Activated naive CD4-positive, alpha-beta T cell treated with Interleukin-2 at 50 U/mL for 16 hours (primary cell): ENCODE results near the gene CNNM2.
"Not testable (repeated sequence)": the region's sequence is repeated elsewhere in the genome, so short reads cannot be mapped to it uniquely, and the experiment has no call there.

Experiments
- DNase-seq: peaks from one replicate; pipeline ENCODE4 v3.0.0-alpha.2; 2020

Gene CNNM2

GRCh38 chr10:103042908-103043307 is 124.8 kb downstream of the CNNM2 start:
- DNase-seq: no peak

GRCh38 chr10:103044942-103045489 is 126.9 kb downstream of the CNNM2 start:
- no peak for DNase-seq

DNA sequence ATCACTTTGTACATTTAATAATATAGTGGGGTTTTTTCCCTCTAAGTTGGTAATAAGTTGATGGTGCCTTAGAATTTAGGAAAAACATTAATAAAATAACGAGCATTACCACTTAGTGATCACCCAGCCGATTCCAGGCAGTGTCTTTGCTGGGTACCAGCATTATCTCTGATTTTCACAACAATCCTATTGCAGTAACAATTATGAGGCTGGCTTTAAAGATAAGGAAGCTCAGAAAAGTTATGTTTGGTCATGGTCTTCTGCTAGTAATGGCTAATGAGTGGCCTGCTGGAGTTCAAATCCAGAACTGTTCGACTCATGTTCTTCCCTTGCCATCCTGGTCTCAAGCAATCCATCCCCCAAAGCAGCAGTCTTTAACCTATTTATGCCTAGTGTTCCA is 127.9 kb downstream of the CNNM2 start:
- DNase-seq: no peak

DNA sequence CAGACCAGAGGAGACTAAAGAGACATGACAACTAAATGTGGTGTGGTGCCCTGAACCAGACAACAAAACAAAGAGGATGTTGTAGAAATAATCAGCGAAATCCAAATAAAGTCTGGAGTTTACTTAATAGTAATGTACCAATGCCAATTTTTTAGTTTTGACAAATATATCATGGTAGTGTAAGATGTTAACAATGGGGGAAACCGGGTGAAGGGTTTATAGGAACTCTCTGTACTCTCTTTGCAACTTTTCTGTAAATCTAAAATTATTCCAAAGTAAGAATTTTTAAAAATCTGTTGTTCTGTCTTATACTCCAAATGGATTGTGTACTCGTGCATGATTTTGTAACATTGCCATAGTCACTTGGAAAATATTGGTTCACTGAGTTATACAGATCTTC is 129.3 kb downstream of the CNNM2 start:
- DNase-seq: no peak

DNA sequence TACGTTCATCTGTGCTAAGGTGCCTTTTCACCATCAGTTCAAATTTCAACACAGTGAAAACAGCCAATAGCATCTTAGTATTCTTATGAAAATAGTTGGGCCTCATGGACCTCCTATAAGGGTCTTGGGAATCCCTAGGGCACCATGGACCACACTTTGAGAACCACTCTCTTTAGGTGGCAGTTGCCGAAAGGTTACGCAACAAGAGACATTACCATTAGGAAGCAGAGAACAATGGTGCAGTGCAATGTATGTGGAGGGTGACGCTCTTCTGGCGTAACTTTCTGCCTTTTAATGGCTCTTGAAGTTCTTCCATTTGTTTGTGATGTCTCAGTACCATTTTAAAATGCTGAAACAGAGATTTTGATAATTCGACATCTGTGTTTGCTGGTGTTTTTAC is 131.1 kb downstream of the CNNM2 start:
- no peak for DNase-seq

- DNase-seq: peak; percentile 53
These were observed 135.8 kb downstream of the CNNM2 start for GRCh38 chr10:103053659-103054581.

DNA sequence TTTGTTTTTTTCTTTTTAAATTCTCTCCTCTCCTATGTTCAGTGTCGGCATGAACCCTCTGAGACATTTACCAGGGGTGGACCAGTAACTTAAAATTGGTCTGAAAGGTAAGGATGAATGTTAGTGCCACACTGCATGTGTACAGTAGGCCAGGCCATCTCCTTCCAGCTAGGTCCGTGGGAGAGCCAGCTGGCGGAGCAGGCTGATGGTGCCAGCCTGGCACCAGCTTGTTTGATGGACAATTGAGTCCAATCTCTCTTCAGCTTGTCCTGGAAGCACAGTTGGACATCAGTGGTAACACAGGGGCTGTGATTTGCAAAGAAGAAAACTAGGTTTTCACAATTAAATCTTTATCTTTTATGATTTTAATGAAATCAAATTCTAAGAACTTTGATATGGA is 136.5 kb downstream of the CNNM2 start:
- DNase-seq: no peak

DNA sequence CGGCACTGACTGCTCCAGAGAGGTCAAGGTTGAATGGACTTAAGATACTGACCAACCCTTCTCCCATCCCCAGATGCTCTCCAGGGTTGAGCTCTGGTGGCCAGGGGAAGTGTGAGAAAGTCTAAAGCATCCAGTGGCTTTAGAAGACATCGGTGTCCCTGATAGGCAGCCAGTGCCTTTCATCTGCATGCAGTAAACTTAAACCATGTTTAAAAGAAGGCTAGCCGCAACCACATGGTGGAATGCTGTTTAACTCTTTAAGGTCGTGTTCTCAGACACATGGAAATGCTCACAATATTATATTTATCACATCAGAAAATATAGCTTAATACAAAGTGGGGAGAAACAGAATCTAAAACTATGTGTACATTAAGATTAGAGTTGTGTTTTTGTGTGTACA is 137.0 kb downstream of the CNNM2 start:
- DNase-seq: no peak

GRCh38 chr10:103058034-103058433 is 139.9 kb downstream of the CNNM2 start:
- no peak for DNase-seq

DNA sequence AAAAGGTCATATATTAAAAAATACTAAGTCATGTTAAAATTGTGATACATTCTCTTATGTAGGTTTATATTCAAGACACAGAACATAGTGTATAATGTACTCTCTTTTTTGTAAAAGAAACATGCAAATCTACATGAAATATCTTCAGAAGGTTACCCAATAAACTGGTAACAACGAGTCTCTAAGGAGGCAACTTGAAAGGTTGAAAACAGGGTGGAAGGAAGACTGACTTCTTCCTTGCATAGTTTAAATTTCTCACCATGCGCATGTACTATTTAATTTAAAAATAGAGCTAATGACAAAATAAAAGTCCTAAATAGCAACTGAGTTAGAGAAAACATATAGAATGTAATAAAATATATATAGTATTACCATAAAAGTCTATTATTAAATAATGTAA is 142.5 kb downstream of the CNNM2 start:
- DNase-seq: no peak

DNA sequence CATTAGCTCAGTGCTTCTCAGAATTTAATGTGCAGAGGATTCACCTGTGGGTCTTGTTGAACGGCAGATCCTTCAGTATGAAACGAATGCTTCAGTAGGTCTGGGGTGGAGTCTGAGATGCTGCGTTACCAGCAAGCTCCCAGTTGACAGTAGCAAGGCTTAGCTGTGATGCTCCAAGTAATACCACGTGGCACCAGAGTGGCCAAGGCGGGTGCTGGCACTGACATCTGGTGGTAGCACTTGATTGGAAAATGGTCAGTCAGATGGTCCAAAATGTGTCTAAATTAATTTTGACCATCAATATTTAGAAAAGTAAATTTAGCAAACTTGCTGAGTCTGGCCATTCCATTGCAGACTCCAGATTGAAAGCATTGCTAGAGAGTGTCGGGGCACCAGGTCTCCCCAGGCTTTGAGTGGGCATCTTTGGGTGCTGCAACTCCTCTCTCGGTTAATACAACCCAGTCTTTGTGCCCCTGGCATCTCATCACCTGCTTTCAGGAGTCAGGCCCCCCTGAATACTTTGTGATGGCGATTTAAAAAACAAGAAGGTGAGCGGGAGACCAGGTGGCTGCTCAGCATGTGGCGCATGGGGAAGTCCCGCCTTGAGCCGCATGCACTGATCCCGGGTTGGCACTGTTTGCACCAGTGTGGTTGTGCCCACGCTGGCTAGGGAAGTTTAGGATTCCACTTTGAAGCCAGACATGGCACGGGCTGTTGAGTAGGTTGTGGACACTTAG is 144.9 kb downstream of the CNNM2 start:
- DNase-seq: no peak

DNA sequence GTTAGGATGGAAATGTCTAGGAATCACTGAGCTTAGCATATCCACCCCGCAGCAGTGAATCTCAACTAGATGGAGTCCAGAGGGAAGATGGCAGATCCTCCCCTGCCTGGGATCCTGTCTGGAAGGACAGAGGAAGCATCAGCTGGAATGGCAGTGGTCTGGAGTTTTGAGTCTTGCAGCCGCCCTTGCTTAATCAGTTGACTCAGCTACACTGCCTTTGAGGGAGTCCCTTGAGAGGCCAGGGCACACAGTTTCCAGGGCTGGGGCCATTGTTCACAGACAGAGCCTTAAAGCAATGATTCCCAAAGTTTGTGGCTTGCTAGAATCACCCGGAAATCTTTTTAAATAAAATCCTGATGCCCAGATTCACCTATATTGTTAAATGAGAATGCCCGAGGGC is 146.9 kb downstream of the CNNM2 start:
- DNase-seq: no peak

GRCh38 chr10:103066141-103067098 is 148.3 kb downstream of the CNNM2 start:
- no peak for DNase-seq

DNA sequence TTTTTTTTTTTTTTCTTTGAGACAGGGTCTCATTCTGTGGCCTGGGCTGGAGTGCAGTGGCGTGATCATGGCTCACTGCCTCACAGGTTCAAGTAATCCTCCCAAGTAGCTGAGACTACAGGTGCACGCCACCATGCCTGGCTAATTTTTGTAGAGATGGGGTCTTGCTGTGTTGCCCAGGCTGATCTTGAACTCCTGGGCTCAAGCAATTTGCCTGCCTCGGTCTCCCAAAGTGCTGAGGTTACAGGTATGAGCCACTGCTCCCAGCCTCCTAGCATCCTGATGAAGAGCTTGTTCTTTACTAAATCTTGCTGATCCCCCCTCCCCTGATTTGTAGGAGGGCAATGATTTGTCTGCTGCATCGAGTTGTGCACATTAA is 149.0 kb downstream of the CNNM2 start:
- not testable (repeated sequence) for DNase-seq

GRCh38 chr10:103067484-103067883 is 149.4 kb downstream of the CNNM2 start:
- no peak for DNase-seq

DNA sequence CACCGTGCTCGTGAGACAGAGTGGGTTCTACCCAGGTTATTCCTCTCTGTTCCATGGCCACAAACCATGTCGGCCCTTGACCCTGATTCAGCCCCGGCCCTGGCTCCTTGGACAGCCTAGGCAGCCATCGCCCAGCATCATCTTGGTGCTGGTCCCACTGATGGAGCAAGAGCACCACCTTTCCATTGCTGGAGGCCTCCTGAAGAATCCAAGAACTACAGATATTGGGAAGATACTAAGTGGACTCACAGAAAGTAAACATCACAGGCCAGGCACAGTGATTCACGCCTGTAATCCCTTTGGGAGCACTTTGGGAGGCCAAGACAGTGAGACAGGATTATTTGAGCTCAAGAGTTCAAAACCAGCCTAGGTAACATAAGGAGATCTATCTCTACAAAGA is 149.9 kb downstream of the CNNM2 start:
- DNase-seq: no peak

DNA sequence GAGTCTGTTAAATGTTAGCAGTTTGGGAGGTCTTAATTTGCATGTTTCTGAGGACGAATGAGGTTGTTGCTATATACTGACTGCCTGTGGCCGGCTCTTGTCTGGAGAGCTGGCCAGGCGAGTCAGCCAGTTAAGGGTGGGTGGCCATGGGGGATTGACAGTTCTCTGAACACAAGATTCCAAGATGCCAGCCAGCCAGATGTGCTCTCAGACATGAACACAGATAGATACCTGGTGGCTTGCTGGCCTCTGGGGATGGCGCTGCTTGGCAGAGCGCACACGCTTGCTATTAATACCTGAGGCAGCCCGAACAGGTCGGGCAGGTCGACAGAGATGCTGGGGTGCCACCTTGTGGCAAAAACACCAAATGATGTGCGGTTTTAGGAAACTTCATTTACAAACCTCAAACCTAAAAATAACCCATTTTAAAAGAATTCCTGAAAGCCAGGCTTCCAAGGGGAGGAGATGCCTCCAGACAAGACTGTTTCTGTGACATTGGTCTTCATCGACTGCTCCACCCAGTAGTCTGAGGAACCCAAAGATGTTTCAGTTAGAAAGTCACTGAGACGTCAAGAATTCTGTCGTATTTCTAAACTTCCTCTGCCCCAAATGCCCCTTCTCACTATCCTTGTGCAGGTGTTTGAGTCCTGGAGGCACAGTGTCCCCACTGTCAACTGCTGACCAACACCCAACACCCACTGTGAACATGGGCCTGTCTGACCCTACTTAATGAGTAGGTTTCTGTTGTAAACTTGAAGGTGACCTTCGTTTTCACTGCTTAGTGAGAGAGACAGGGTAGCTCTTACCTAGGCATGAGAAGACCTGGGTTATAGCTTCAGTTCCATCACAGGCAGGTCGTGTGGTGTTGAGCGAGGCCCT is 151.6 kb downstream of the CNNM2 start:
- DNase-seq: peak; percentile 75

- no peak for DNase-seq
These were observed 154.2 kb downstream of the CNNM2 start for GRCh38 chr10:103072276-103072675.

- DNase-seq: no peak
These were observed 154.8 kb downstream of the CNNM2 start for GRCh38 chr10:103072891-103073290.

DNA sequence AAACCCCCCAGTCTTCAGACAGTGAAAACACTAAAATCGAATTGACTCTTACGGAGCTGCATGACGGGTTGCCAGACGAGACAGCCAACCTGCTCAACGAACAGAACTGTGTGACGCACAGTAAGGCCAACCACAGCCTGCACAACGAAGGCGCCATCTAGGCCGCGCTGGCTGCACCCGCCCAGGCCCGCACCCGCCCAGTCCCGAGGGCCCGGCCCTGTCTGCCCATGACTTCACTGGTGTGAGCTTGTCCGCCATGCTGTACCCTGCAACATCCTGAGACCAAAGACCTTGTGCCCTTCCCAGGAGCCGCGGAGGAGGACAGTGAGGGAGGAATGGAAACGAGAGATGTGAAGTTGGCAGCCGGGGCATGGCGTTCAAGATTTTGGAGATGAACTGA is 158.9 kb downstream of the CNNM2 start:
- no peak for DNase-seq

GRCh38 chr10:103077491-103078308 is 159.6 kb downstream of the CNNM2 start:
- DNase-seq: no peak
